Esophagus muscularis mucosa (tissue), 3 donors: ENCODE results near the gene STK25.

ENCODE experiments used
- POLR2A ChIP-seq: fragments of 450-650 bp; IDR thresholded peaks from one replicate; pipeline ENCODE4 v1.6.1; 2017; ENCODE audit warnings: antibody characterized with exemption, moderate library complexity, mild to moderate bottlenecking, low read depth
- TF ChIP-seq, protein P1 (sequence below), 3 experiments: fragments of 200-600 bp in 2 of 3; fragments of 450-650 bp in 1 of 3; sonication (generic) in 2 of 3; IDR thresholded peaks; one replicate each; pipeline ENCODE4 v1.5.1; 2017 to 2019; ENCODE audit warnings: antibody characterized with exemption in 3 of 3, mild to moderate bottlenecking in 2 of 3, moderate library complexity in 1 of 3

DNA sequence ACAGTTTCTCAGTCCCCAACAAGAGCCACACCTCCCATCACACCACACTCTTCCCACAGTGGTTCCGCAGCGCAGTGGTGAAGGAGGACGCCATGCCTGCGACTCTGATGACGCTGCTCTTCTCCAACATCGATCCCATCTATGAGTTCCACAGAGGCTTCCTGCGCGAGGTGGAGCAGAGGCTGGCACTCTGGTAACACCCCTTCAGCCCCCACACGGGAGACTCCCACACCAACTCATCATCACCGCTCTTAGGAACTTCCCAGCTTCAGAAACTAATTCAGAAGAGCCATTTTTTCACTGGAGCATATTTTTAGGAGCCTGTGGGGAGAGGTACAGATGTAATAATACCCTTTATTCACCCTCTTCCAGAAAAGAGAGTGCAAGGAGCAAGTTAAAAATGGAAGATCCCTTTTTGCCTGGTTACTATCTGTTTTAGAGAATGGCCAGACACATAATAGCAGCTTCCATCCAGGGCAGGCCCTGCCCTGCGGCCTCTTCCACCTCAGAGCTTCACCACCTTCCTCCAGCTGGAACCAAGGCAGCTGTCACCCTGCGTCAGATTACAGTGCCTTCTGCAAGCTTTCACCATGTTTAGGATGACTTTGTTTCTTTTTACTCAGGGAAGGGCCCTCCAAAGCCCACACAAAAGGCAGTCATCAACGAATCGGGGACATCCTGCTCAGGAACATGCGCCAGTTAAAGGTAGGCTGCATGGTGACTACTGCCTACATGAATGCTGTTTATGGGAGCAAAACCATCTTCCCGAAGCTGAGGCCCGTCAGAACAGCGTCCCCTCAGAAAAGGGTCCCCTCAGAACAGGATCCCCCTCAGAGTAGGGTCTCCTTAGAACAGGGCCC is 44.9 kb downstream of the STK25 start:
- TF ChIP-seq, protein P1, sequence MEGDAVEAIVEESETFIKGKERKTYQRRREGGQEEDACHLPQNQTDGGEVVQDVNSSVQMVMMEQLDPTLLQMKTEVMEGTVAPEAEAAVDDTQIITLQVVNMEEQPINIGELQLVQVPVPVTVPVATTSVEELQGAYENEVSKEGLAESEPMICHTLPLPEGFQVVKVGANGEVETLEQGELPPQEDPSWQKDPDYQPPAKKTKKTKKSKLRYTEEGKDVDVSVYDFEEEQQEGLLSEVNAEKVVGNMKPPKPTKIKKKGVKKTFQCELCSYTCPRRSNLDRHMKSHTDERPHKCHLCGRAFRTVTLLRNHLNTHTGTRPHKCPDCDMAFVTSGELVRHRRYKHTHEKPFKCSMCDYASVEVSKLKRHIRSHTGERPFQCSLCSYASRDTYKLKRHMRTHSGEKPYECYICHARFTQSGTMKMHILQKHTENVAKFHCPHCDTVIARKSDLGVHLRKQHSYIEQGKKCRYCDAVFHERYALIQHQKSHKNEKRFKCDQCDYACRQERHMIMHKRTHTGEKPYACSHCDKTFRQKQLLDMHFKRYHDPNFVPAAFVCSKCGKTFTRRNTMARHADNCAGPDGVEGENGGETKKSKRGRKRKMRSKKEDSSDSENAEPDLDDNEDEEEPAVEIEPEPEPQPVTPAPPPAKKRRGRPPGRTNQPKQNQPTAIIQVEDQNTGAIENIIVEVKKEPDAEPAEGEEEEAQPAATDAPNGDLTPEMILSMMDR (IDR thresholded peaks at IDR 0.05), result no peak
- no peak for TF ChIP-seq POLR2A
